ENCODE data around the gene GHRHR.

The GHRHR gene

GRCh38 chr7:30985756-30986155 is 22.0 kb downstream of the GHRHR start:
- no peak for DNase-seq (ENCODE audit: low read depth)

- DNase-seq (ENCODE audit: low read depth) = no peak
Measured at GRCh38 chr7:30986331-30986730, 22.6 kb downstream of the GHRHR start.

DNA sequence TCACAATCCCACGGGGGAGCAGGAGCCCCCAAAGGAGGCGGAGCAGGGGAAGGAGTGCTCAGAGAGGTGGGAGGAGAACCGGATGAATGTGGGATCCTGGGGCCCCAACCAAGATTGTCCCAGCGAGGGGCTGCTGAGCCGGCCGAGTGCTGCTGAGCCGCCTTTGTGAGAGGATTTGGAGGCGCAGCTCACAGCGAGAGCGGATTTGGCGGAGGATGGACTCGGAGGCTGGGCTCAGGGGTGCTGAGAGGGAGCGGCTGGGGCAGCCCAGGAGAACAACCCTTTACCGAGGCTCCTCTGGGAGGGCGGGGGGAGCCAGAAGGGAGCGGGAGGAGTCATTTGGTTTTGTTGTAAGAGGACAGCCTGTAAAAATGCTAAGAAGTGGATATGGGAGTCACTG is 23.0 kb downstream of the GHRHR start:
- no peak for DNase-seq (ENCODE audit: low read depth)

DNA sequence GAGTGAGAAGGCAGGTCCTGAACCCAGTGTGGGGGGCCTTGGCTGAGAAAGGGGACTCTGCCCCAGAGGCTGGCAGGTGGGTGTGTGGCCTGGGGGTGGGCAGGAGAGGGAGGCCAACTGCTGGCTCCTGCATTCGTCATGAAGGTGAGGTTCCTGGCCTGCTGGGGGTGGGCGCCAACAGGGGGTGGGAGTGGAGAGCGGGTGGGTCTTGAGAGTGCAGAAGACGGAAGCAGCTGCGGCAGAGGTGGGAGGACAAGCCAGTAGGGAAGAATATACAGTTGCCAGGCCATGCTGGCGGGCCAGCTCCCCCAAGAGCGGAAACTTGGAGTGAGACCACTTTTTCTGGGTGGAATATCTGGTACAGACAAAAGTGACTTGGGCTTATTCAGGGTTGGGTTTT is 23.4 kb downstream of the GHRHR start:
- no peak for DNase-seq (ENCODE audit: low read depth)

DNA sequence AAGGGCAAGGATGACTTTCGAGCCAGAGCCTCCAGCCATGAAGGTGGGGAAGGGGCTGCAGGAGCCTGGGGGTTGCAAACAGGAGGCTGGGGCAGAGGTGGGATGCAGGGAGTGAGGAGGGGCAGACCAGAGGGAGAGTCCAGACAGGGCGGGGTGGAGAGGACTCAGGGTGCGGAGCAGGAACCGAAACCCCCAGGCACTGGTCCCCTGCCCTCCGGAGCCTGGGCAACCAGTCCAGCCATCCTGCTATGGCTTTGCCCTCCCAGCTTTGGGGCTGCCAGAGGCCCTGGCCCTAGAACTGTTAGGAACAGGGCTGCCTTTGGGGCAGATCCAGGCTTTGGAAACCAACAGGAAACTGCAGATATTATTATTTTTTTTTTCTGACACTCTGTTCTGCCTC is 24.2 kb downstream of the GHRHR start:
- no peak for DNase-seq (ENCODE audit: low read depth)

GRCh38 chr7:30988351-30989005 is 24.7 kb downstream of the GHRHR start:
- no peak for DNase-seq (ENCODE audit: low read depth)

DNA sequence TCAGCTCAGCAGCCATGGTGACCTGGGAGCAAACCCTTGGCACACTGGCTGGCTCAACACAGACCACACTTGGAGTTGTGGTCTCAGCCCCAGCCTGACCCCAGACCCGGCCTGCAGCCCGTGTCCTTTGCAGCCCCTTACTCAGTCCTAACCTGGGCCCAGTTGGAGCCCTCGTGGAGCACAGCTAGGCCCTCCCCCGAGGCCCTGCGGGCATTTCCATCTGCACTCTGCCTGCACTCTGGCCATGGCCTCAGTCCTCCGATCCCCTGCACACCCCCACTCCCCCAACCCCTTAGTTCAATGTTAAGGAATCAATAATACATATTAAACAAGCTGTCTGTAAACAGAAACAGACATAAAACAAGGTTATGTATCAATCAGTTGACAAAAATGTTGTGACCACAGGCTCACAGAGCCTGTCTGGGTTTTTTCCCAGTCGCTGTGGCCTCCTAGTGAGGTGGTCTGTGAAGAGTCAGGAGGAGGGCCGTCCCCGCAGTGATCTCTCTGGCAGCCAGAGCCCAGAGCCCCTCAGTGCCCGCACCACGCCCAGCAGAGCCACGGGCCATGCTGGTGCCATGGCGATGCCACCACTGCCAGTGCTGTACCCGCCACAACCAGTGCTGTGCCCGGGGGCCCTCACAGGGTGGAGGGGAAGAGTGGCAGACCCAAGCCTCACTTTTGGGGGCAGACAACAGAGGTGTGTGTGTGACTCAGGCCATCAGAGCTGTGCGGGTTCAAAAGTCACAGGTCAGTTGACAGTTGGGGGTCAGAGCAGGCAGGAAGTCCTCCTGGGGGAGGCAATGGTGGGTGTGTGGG is 25.5 kb downstream of the GHRHR start:
- DNase-seq (ENCODE audit: low read depth) = no peak

- DNase-seq (ENCODE audit: low read depth) = no peak
Measured at GRCh38 chr7:30989824-30990672, 26.3 kb downstream of the GHRHR start.

GRCh38 chr7:30990673-30991170 is 27.0 kb downstream of the GHRHR start:
- DNase-seq (ENCODE audit: low read depth) = no peak

- no peak for DNase-seq (ENCODE audit: low read depth)
Measured at GRCh38 chr7:30992414-30992813, 28.7 kb downstream of the GHRHR start.

- DNase-seq (ENCODE audit: low read depth) = no peak
Measured at GRCh38 chr7:30994206-30995100, 30.7 kb downstream of the GHRHR start.

GRCh38 chr7:30995536-30995935 is 31.8 kb downstream of the GHRHR start:
- no peak for DNase-seq (ENCODE audit: low read depth)

GRCh38 chr7:30996256-30996655 is 32.5 kb downstream of the GHRHR start:
- DNase-seq (ENCODE audit: low read depth) = peak; percentile 34

DNA sequence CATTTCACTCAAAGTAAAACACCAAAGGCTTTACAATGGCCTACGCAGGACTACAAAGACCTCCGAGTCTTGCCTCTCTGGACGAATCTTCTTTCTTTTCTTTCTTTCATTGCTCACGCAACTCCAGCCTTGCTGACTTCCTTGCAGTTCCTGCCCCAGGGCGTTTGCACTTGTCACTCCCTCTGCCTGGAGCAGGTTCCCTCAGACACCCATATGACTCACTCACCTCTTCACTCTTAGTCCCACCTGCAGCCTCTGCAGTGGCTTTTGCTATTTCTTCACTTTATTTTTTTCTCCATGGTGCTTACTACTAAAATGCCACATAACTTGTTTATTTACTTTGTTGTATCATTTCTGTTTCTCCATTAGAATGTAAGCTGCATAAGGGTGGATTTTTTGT is 33.1 kb downstream of the GHRHR start:
- DNase-seq (ENCODE audit: low read depth) = no peak

GRCh38 chr7:30997316-30997715 is 33.6 kb downstream of the GHRHR start:
- no peak for DNase-seq (ENCODE audit: low read depth)

DNA sequence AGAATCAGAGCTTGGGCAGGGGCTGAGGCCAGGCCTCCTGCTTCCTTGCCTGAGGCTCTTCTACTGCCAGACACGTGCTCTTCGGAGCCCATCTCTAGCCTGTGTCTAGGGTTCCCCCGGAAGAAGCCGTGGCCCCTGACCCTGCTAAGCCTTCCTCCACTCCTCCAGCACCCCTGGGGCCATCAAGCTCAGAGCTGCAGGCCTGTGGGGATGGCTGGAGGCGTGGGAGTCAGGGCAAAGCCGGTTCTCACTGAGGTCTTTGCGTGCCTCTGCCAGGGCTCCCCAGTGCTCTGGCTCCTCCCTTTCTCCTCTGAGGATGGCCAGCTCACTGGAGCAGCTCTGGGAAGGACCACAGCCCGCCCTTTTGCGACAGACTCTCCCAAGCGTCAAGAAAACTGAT is 34.4 kb downstream of the GHRHR start:
- DNase-seq (ENCODE audit: low read depth) = no peak

DNA sequence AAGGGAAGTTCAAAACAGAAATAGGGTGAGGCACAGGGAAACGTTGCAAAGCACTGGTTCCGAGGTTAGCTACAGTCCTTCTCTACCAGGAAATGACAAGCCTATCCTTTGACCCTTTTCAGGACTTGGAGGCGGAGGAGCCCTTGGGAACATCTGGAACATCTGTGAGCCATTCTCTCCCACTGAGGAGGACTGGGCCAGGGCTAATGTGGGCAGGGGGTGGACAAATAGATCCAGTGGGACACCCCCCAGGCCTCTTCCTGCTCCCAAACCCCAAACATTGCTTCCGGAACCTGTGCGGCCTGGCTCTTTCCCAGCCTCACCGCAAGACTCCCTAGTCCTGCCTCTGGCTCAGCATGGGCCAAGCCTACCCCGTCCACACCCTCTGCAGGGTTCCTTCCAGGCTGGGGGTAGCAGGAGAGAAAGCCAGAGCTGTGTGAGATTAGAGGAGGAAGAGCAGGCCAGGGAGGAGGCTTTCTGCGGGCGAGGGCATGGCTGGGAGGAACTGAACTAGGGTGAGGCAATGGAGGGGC is 36.5 kb downstream of the GHRHR start:
- no peak for DNase-seq (ENCODE audit: low read depth)

GRCh38 chr7:31000779-31001178 is 37.0 kb downstream of the GHRHR start:
- DNase-seq (ENCODE audit: low read depth) = no peak

GRCh38 chr7:31002256-31002655 is 38.5 kb downstream of the GHRHR start:
- DNase-seq (ENCODE audit: low read depth) = no peak

- no peak for DNase-seq (ENCODE audit: low read depth)
Measured at GRCh38 chr7:31003097-31003496, 39.3 kb downstream of the GHRHR start.

GRCh38 chr7:31003721-31004120 is 40.0 kb downstream of the GHRHR start:
- DNase-seq (ENCODE audit: low read depth) = no peak

Data from fibroblast of the conjunctiva (primary cell).